HG03025 (cell line): ENCODE data around the gene LRRC49.
"Not testable (repeated sequence)": the region's sequence is repeated elsewhere in the genome, so short reads cannot be mapped to it uniquely, and the experiment has no call there.

Experiments
- ATAC-seq: cut with Tn5 transposase; IDR thresholded peaks from one replicate; pipeline ENCODE4 v1.9.1; 2021; ENCODE audit warnings: mild to moderate bottlenecking, moderate library complexity; ENCODE audit not compliant: unreplicated experiment, low FRiP score

The LRRC49 gene

DNA sequence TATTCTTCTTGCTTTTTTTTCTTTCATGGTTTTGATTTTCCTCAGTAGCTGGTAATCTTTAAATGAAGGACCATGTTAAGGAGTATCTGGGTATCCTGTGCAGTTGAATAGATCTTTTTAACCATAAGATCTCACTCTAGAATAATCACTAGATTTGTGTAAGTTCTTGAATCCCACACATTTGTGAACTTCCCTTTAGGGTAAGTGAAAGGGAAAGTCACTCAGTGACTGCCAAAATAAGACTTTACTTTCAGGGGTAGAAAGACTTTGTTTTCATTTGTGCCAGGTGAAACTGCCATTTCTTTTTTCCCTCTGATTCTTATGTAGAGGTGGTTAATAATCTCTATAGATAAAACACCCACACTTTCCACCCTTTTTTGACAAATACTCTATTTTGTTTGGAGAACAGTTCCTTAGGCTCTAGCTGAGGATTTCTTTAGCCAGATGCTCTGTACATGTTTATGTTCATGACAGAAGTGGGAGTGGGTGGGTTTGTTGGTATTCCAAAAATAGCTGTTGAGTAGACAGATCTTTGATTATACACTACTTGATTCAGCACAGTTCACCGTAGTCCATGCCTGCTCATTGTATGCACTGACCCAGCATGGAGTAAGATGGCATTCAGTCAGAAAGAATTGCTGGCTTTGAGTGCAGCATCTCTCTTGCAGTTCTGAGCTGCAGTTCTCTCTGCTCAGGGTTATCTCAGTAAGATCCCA is 28.5 kb downstream of the LRRC49 start:
- ATAC-seq: no peak

DNA sequence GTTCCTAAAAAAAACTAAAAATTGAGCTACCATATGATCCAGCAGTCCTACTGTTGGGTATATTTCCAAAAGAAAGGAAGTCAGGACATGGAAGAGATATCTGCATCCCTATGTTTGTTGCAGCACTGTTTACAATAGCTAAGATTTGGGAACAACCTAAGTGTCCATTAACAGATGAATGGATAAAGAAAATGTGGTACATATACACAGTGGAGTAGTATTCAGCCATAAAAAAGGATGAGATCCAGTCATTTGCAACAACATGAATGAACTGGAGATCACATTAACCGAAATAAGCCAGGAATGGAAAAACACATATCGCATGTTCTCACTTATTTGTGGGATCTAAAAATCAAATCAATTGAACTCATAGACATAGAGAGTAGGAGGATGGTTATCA is 29.5 kb downstream of the LRRC49 start:
- ATAC-seq: no peak

DNA sequence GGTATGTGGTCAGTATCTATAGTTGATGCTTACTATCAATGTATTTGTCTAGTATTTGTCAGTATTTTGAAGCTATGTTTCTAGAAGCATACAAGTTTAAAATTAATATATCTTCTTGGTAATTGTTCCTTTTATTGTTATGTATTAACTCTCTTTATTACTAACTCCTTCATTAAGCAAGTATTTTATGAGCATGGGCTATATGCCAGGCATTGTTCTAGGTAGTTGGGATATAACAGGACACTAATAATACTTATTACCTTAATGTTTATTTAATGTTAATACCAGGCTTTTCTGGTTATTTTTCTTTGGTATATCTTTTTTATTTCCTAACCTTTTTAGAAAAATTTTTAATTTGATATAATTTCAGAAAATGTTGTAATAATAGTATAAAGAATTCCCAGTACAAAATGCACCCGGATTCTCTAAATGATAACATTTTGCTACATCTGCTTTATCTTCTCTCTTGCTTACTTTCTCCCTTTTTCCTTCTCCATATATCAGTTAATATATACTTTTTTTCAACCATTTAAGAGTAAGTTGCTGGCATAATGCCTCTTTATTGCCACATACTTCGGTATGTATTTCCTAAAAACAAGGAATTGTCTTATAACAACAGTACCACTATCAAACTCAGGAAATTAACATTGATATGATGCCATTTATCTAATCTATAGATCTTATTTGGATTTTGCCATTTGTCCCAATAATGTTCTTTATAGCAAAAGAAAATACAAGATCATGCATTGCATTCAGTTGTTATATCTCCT is 30.9 kb downstream of the LRRC49 start:
- ATAC-seq: no peak

DNA sequence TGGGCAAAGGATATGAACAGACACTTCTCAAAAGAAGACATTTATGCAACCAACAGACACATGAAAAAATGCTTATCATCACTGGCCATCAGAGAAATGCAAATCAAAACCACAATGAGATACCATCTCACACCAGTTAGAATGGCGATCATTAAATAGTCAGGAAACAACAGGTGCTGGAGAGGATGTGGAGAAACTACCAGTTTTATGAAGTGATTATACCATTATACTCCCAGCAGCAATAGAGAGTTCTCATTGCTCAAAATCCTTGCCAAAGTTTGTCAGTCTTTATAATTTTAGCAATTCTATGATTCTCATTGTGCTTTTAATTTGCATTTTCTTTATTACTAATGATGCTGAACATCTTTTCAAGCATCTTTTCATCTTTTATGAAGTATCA is 34.3 kb downstream of the LRRC49 start:
- ATAC-seq: not testable (repeated sequence)

DNA sequence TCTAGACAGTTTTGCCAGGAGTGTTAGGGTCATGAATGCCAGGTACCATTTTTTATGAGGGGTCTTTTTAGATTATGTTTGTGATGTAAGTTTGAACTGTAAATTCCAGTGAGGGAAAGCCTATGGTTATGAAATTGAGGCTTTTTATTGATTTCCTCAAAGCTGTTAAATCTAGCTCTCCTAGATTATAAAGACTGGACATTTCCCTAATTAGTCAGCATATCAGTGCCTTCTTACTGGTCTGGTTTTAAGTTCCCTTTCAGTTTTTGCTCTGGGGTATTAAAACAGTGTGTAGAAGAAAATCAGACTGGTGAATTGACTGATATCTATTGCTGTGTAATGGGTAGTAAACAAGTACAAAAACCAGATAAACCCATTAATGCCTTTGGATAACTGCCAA is 39.2 kb downstream of the LRRC49 start:
- ATAC-seq: no peak

DNA sequence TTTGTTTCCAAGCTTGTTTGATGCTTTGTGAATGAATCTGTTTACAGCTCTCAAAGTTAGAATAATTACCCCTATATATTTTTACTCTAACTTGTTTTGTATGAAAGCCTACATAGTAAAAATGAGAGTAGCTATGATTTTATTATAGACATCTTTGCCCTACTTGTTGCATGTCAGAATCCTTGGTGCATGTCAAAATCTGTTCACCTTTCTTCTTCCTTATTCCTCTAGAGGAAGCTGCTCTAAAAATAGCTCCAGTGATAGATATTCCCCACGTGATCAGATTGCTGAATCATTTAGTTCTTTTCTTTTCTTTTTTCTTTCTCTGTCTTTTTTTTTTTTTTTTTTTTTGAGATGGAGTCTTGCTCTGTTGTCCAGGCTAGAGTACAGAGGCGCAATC is 39.8 kb downstream of the LRRC49 start:
- ATAC-seq: no peak

DNA sequence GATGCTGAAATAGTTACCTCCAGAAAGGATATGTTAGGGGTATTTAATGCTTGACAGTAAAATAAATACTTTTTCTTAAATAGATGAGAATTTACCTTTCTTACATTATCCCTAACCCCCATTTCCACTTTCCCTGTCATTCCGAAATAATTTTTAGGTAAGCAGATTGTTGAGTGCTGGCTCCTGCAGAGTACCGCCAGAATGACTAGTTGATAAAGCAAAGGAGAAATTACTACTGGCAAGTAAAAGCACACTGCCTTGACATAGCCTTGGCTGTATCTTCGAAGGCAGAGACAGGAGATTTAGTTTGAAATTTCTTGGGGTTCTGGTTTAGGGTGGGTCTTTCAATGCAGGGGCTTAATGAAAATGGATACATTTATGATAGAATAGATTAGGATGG is 40.8 kb downstream of the LRRC49 start:
- no peak for ATAC-seq

DNA sequence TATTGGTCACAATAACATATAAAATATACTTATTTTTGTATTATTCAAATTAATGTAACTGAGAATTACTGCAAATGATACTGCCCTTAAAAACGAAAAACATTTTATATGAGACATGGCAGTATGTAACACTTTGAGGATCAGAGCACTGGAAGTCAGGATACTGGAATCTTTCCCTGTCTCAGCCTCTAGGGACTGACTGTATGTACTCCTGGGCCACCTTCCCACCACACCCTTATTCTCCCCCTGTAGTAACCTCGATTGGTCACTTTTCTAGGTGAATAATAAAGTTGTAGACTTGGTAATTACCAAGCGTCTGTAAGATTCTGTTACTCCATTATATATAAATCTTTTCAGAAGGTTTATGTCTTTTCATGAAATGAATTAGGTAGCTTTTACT is 43.0 kb downstream of the LRRC49 start:
- ATAC-seq: no peak

DNA sequence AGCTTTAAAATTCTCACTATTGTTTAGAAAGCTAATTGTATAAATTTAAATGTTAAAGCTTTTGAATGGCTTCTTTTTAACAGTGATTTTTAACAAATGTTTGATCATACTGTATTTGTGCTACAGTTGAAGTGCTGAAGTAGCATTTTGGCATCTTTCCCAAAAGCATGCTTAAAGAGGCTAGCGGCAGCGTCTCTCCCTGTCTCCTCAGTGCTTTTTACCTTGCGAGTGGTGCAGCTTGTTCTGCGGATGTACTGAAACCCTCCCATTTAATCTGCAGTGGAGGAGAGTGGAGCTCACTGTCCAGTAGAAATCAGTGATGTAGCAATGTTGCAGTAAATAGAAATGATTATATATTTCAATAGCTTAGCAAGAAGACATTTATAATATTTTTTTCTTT is 43.7 kb downstream of the LRRC49 start:
- ATAC-seq: no peak

DNA sequence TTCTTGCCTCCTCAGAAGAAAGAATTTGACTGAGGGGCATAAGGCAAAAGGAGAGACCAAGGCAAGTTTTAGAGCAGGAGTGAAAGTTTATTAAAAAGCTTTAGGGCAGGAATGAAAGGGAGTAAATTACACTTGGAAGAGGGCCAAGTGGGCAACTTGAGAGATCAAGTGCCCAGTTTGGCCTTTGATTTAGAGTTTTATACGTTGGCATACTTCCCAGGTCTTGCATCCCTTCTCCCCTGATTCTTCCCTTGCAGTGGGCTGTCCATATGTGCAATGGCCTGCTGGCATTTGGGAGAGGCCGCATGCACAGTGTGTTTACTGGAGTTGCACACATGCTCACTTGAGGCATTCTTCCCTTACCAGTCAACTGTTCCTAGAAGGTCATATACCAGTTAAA is 50.7 kb downstream of the LRRC49 start:
- ATAC-seq: not testable (repeated sequence)

DNA sequence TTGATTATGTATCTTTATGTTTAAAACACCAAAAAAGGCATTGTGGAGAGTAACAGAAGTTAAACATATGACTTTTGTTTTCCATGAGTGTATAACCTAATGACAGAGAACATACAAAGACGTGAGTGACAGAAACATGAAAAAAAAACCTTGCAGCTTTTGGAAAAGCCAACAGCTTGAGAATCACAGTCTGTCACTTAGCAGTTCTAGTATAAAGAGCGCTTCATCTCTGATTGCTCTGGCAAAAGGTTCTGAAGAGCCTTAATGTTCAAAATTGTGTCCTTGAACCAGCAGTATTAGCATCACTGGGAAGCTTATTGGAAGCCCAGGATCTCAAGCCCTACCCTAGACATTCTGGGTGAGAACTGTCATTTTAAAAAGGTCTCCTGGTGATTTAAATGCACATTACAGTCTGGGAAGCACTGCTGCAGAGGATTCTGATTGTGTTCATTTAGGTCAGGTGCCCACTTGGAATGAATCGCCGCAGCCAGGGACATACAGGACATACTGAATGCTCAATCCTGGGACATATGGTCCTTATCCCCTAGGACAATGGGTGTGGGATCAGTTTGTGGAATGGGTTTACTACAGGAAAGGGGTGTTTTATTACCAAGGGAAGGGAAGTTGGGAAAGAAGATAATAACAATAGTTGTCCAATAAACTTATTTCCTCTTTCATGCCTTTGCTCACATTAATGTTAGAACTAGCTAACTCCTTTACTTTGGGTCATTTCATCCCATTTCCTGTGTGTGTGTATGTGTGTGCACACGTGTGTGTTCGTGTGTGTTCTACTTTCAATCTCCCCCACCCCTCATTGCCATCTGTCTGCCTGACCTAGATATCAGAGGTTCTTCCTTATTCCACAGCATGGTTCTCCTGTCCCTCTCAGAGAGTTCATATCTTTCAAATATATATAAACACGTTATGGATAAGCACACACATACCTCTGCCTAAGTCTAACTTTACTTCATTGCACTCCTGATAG is 55.0 kb downstream of the LRRC49 start:
- no peak for ATAC-seq

DNA sequence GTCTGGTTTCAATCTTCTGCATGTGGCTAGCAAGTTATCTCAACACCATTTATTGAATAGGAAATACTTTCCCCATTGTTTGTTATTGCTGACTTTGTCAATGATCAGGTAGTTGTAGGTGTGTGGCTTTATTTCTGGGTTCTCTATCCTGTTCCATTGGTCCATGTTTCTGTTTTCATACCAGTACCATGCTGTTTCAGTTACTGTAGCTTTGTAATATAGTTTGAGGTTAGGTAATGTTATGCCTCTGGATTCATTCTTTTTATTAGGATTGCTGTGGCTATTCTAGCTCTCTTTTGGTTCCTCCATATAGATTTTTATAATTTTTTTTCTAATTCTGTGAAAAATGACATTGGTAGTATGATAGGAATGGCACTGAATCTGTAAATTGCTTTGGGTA is 58.3 kb downstream of the LRRC49 start:
- no peak for ATAC-seq

DNA sequence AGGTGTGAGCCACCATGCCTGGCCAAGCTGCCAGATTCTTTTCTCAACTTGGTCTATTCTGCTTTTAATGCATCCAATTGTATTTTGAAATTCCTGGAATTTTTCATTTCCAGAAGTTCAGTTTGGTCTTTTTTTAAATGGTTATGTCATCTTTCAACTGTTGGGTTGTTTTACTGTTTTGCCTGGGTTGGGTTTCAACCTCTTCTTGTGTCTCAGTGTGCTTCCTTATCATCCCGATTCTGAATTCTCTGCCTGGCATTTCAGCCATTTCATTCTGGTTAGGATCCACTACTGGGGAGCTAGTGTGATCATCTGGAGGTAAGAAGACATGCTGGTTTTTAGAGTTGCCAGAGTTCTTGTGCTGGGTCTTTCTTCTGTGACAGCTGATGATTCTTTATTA is 61.5 kb downstream of the LRRC49 start:
- ATAC-seq: no peak

DNA sequence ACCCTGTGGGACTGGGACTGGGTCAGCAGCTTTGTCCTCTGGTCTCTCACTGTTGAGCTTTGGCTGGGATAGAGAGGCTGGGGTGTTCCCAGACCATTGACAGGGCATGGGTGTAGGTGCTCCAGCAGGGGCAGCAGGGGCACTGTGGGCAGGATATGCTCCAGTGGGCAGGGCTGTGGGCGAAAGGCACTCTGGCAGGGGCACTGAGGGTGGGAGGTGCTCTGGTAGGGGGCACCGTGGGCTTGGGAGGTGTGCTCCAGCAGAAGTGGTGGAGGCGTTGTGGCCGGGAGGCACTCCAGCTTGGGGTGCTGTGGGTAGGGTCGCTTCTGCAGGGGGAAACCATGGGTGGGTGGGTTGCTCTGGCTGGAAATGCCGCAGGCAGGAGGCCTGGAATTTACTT is 62.1 kb downstream of the LRRC49 start:
- no peak for ATAC-seq

DNA sequence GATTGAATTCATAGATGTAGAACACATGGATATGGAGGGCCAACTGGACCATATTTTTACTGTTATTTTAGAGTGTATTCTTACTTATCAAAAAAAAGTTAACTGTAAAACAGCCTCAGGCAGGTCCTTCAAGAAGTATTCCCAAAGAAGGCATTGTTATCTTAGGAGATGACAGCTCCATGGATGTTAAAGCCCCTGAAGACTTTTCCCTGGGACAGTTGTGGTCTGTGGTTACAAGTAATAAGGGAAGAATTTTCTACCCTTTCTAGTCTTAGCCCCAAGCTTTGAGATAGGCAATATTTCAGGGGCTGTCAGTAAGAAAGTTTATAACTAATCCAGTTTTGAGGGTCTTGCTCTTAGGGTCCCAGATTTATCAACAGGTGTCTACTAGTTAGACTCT is 62.5 kb downstream of the LRRC49 start:
- no peak for ATAC-seq

DNA sequence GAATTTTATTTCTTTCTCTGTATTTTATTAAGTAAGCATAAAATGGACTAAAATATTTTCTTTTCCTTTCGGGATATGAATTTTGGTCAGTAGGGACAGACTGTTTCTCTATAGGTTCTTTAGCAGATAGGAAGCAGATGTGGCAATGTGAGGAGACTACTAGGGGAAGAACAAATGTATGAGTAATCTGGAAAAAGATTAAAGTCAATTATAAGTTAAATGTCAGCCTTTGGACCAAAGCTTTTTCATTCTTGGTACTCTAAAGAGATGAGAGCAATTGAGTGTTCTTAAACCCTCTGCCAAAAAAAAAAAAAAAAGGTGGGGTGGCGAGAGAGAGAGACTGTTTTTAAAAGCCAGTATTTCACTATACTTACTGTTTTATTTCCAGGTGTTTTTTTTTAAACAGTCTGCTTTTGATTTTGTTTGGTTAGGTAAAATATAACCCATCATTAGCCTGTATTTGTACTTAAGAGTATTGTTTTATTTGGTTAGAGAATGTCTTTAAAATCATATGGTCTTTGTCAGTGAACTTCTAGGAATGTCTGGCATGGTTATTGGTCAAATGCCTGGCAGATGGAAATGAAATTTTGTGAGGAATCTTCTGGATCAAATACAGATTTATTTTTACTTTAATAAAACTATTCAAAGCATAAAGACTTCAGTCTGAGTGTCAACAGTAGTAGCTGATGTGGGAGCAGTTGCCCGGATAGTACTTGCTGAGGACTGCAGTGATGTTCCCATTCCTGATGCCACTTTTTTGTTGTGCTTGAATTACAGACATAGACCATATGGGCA is 63.8 kb downstream of the LRRC49 start:
- ATAC-seq: no peak

DNA sequence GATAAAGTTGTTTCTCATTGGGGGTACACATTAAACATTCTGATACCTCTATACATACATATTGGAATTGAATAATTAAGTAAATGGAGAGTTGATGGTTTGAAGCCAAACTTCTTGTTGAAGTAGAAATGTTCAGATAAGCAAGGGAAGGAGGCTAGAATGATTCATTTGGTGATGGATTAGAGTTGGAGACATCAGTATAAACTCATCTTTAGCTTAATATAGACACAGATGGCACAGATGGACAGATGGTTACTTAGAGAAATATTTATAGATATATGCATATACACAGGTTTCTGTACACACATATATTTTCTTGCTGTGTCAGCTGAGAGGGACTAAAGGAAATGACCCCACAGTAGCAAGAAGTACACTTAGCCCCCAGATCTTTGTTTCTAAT is 69.5 kb downstream of the LRRC49 start:
- no peak for ATAC-seq

DNA sequence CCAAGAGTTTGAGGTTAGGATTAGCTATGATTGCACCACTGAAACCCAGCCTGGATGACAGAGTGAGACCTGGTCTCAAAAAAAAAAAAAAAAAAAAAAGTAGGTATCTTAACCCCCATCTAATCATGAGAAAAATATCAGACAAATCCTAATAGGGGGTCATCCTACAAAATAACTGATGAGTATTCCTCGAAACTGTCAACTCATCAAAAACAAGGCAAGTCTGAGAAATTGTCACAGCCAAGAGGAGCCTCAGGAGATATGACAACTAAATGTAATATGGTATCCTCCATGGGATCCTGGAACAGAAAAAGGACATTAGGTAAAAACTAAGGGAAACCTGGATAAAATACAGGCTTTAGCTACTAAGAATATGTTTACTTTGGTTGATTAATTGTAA is 70.6 kb downstream of the LRRC49 start:
- no peak for ATAC-seq

DNA sequence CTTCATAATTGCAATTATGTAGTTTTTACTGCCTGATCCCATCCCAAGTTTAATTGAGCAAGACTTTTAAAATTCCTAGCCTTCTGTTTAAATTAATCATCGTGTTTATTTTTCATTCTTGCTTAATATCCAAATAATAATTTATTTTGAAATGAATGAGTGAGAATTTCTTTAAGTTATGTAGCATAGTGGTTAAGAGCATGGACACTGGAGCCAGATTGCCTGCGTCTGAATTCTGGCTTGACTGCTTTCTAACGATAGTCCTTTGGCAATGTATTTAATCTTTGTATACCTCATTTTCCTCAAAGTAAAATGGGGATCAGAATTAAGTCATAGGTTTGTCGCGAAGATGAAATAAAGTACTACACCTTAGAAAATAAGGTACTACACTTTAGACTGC is 71.4 kb downstream of the LRRC49 start:
- no peak for ATAC-seq

DNA sequence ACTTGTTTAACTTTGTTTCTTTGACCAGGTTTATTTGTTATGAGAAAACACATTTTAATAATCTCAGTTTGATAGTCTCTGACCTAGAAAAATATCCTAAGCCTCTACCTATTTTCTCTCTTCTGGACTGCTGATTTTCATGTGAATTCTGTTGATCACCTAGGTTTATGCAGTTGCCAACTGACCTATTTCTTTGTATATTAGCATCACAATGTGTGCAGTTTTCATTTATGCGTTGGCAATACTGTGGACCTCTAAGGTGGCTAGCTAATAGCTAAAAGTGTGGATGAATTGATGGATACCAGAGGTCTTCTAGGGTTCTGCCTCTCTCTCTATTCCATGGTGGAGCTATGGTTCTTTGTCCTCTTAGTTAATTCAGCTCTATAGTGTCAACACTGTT is 72.1 kb downstream of the LRRC49 start:
- ATAC-seq: no peak
